Aorta (tissue), 5 donors: ENCODE data around the gene RGS17. TPM values are rescaled to one million over a fixed set of nuclear protein-coding genes. Genes with fewer than 3 reads are reported as not detected.
A peak's percentile ranks its signal among the peaks of the same experiment; 100 is the strongest.
"Not testable (repeated sequence)": the region's sequence is repeated elsewhere in the genome, so short reads cannot be mapped to it uniquely, and the experiment has no call there.

ENCODE experiments used
- ATAC-seq: fragments of 200-7000 bp; cut with Tn5 transposase; one replicate; pipeline ENCODE4 v1.9.1; 2022; ENCODE audit warnings: moderate library complexity; ENCODE audit not compliant: low FRiP score
- DNase-seq, 2 donors: peaks; one replicate each; pipeline ENCODE4 v3.0.0-alpha.2; 2020
- H3K27ac ChIP-seq, 2 donors: one replicate each; pipeline ENCODE4 v1.5.1; 2013; ENCODE audit warnings: low read length in 2 of 2, mild to moderate bottlenecking in 2 of 2, moderate library complexity in 2 of 2, control low read depth in 1 of 2, inconsistent platforms in 1 of 2, low read depth in 1 of 2
- H3K27me3 ChIP-seq, 2 donors: one replicate each; pipeline ENCODE4 v1.6.1; 2013; ENCODE audit warnings: control low read depth in 1 of 2, low read length in 1 of 2, mild to moderate bottlenecking in 1 of 2, moderate library complexity in 1 of 2; ENCODE audit not compliant: insufficient read depth in 2 of 2, control insufficient read depth in 1 of 2
- H3K36me3 ChIP-seq, 2 donors: one replicate each; pipeline ENCODE4 v1.6.1; 2013; ENCODE audit warnings: control low read depth in 1 of 2, low read length in 1 of 2, mild to moderate bottlenecking in 1 of 2; ENCODE audit not compliant: insufficient read depth in 2 of 2, control insufficient read depth in 1 of 2
- H3K4me1 ChIP-seq, 2 donors: one replicate each; pipeline ENCODE4 v1.6.1; 2013; ENCODE audit warnings: low read length in 2 of 2, control low read depth in 1 of 2, mild to moderate bottlenecking in 1 of 2, moderate library complexity in 1 of 2; ENCODE audit not compliant: insufficient read depth in 2 of 2, control insufficient read depth in 1 of 2
- H3K4me3 ChIP-seq, 2 donors: one replicate each; pipeline ENCODE4 v1.5.1; 2013; ENCODE audit warnings: low read length in 2 of 2, control low read depth in 1 of 2, mild to moderate bottlenecking in 1 of 2
- H3K9me3 ChIP-seq: one replicate; pipeline ENCODE4 v1.6.1; 2013; ENCODE audit warnings: mild to moderate bottlenecking, low read length; ENCODE audit not compliant: control insufficient read depth
- WGBS, 2 donors: extraction: QIAGEN DNeasy Blood & Tissue Kit; methylation state at CpG; one replicate each; pipeline ENCODE4 v1.1.7; 2013; 5-methylcytosine and 5-hydroxymethylcytosine counted together
- intact Hi-C, 2 donors: fragments of 100-400 bp; cut with DNase I; formaldehyde crosslinking; loops; one replicate each; pipeline versions ENCODE4 v1.14.2 to v1.15.0; 2022
- polyA plus RNA-seq, 2 donors: library from polyadenylated mRNA; stranded (reverse); fragments of 200-250 nt; gene quantifications; one replicate each; pipeline ENCODE4 v1.2.3, GENCODE V29; 2013
- total RNA-seq, 2 donors: library from RNA; stranded (reverse); fragmentation: NEBNext Ultra II Directional; extraction: Animal tissue kit (Norgen Biotek cat#: 25700); gene quantifications; one replicate each; pipeline ENCODE4 v1.2.1, GENCODE V29; 2021
- donor health status: healthy with polysubstance abuse.
- donor health status: Bipolar disorder and iron deficiency.
- donor health status: DM: no; HTN: no; CAD: no.
- donor health status: DM: no; HTN: no; CAD: no.
- donor health status: DM: yes; HTN: yes; CAD: no.

The RGS17 gene
- total and polyA plus RNA-seq, 4 donors: 2.2 to 3.2 (median 2.5) TPM

DNA sequence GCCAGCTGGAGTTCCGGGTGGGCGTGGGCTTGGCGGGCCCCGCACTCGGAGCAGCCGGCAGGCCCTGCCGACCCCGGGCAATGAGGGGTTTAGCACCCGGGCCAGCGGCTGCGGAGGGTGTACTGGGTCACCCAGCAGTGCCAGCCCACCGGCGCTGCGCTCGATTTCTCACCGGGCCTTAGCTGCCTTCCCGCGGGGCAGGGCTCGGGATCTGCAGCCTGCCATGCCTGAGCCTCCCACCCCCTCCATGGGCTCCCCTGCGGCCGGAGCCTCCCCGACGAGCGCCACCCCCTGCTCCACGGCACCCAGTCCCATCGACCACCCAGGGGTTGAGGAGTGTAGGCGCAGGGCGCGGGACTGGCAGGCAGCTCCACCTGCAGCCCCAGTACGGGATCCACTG lies 2.6 kb upstream of the RGS17 start:
- H3K4me3 ChIP-seq, intact Hi-C loops, H3K27me3 ChIP-seq, H3K27ac ChIP-seq, H3K9me3 ChIP-seq, ATAC-seq, H3K4me1 ChIP-seq, H3K36me3 ChIP-seq: not testable (repeated sequence)
- WGBS, 2 donors: 97 to 98% methylated on average over 29 to 30 of the region's 30 CpGs
- peak in 1 of 2 donors; percentile 60 for DNase-seq

GRCh38 chr6:153130515-153131036 lies 506 bp downstream of the RGS17 start:
- peak overlapping the region in 1 of 2 donors; percentile 1 for H3K27ac ChIP-seq
- H3K36me3 ChIP-seq: no peaks in the 10 kb centered on the region
- H3K27me3 ChIP-seq: no peaks in the 10 kb centered on the region
- peak; percentile 36 for ATAC-seq
- H3K4me3 ChIP-seq: peak overlapping the region; percentile 92 to 94
- H3K4me1 ChIP-seq: no peaks in the 10 kb centered on the region
- peak in 1 of 2 donors; percentile 73 for DNase-seq
- intact Hi-C loops: no loop called here
- WGBS, 2 donors: 0 to 1% methylated on average over 41 to 54 of the region's 54 CpGs
- H3K9me3 ChIP-seq: no peaks in the 10 kb centered on the region

GRCh38 chr6:153129873-153130514 lies 1.1 kb downstream of the RGS17 start:
- Histone ChIP-seq H3K4me1 (no peaks in the 10 kb centered on the region), H3K36me3 (no peaks in the 10 kb centered on the region), H3K27ac (no peak overlapping the region), H3K9me3 (no peaks in the 10 kb centered on the region), H3K4me3 (peak overlapping the region; percentile 92 to 94), H3K27me3 (no peaks in the 10 kb centered on the region)
- WGBS, 2 donors: 0% methylated on average over 31 to 53 of the region's 53 CpGs
- ATAC-seq (peak; percentile 60), DNase-seq (peak in 1 of 2 donors; percentile 75)
- intact Hi-C loops: no loop called here

DNA sequence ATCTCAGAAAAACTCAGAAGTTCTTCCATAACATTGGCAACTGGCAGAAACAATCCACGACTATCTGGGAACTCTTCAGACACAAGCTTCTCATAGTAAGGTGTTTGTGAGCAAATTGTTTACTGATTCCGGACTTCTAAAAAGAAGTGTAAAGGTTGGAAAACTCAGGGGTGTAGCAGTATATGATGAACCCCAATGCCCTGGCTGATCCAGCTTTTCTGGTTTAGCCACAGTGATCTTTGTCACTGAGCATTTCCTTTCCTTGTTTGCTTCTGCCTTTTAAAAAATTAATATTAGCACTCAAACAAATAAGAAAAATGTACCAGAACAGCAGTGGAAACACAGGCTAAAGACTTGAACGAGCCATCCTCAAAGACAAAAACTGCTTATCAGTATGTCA lies 4.9 kb downstream of the RGS17 start:
- no peaks in the 10 kb centered on the region for H3K9me3 ChIP-seq

DNA sequence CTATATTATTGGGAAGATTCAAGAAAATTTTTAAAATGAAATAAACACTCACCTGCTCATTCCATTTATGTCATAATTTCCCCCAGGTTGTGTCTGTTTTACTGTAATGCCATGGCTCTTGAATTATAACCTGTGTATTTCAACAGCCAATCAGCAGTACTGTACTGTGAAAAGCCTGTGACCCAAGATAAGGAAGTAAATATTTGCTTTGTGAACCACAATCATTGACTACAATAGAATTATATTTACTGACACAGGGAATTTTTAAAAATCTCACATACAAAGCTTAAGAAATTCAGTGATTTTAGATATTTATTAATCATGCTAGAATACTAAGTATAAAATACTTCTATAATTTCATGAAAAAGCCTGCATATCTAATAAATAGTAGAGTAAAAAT lies 6.0 kb downstream of the RGS17 start:
- intact Hi-C loops: no loop called here
- H3K36me3 ChIP-seq: no peaks in the 10 kb centered on the region
- ATAC-seq: no peak

More for the DNA sequence above, 4.9 kb downstream of the RGS17 start:
- Histone ChIP-seq H3K4me1 (no peaks in the 10 kb centered on the region), H3K36me3 (no peaks in the 10 kb centered on the region), H3K27ac (no peak overlapping the region), H3K27me3 (no peaks in the 10 kb centered on the region), H3K4me3 (no peak overlapping the region)
- ATAC-seq: no peak
- WGBS, 2 donors: 73 to 80% methylated on average over 3 of the region's 3 CpGs
- intact Hi-C loops: no loop called here
- DNase-seq: no peak

GRCh38 chr6:153123801-153124200 lies 7.3 kb downstream of the RGS17 start:
- no peak overlapping the region for H3K27ac ChIP-seq
- H3K27me3 ChIP-seq: no peaks in the 10 kb centered on the region
- no peaks in the 10 kb centered on the region for H3K9me3 ChIP-seq
- ATAC-seq (no peak), DNase-seq (no peak)
- H3K4me1 ChIP-seq: no peaks in the 10 kb centered on the region
- H3K36me3 ChIP-seq: no peaks in the 10 kb centered on the region
- H3K4me3 ChIP-seq: no peak overlapping the region
- intact Hi-C loops: no loop called here
- WGBS, 2 donors: 73 to 83% methylated on average over 3 of the region's 3 CpGs

More for the DNA sequence above, 6.0 kb downstream of the RGS17 start:
- no peaks in the 10 kb centered on the region for H3K9me3 ChIP-seq
- no peak overlapping the region for H3K4me3 ChIP-seq
- DNase-seq: no peak
- H3K27ac ChIP-seq: no peak overlapping the region
- no peaks in the 10 kb centered on the region for H3K4me1 ChIP-seq
- H3K27me3 ChIP-seq: no peaks in the 10 kb centered on the region

DNA sequence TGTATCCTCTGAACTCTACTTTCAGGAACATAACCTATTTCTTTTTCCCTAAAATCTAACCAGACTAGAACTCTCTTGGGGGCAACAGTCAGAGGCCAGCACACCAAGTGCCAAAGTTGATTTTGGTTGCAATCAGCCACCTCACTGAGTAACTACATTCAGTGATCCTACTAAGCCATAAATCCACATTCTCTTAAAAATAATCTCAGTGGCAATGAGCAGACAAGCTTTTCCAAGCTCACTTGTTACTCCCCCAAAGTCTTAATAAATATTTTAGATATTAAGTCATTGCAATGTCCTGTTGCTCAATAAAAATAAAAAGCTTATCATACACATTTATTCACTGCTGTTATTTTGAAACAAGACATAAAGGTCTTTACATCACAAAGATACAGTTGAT lies 9.8 kb downstream of the RGS17 start:
- intact Hi-C loops: no loop called here
- no peak for ATAC-seq

DNA sequence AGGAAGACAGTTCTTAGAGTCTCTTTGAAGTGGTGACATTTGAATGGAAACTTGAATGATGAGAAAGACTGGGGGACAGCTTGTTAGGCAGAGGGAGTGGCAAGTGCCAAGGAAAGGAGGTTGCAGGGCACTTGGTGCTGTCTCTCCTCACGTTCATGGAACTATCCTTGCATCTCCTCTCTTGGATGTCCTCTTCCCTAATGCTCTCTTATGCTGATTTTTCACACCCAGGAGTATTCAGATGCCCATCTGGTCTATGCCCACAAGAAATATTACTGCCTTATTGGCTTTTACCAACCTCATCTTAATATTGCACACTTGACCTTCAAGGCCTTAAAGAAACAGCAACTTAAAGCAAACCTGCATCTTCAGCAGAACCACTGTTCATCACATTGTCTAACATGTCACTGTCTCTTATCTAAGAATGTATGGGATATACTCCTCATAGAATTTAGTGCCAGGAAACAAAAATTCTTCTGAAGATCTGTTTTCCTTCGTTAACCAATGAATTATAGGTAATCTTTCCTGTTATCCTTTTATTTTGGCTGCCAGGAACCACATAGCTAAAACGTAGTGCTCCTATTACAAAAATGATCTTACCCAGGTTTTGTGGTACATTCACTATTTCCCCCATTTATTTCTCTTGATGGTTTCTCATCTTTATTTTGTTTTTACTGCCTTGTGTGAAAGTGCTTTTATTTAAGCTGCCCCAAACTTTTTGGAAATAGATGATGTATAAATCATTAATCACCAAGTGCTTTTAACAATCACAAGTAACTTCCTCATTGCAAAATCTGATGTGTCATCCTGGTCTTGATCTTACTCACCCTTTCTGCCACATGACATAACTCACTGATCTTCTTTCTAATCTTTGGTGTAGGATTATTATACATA lies 12.8 kb downstream of the RGS17 start:
- H3K27me3 ChIP-seq: no peaks in the 10 kb centered on the region
- H3K27ac ChIP-seq: no peak overlapping the region
- intact Hi-C loops: no loop called here
- no peaks in the 10 kb centered on the region for H3K9me3 ChIP-seq
- ATAC-seq (no peak), DNase-seq (no peak)
- H3K4me3 ChIP-seq: no peak overlapping the region
- 77 to 81% methylated on average over 3 of the region's 3 CpGs for WGBS, 2 donors
- no peaks in the 10 kb centered on the region for H3K4me1 ChIP-seq
- H3K36me3 ChIP-seq: no peaks in the 10 kb centered on the region

More for the DNA sequence above, 9.8 kb downstream of the RGS17 start:
- DNase-seq: no peak
- Histone ChIP-seq H3K4me3 (no peak overlapping the region), H3K9me3 (no peaks in the 10 kb centered on the region), H3K27ac (no peak overlapping the region), H3K4me1 (no peaks in the 10 kb centered on the region), H3K36me3 (no peaks in the 10 kb centered on the region), H3K27me3 (no peaks in the 10 kb centered on the region)
